ENCODE data around the gene GJB2. TPM values are rescaled to one million over a fixed set of nuclear protein-coding genes. Genes with fewer than 3 reads are reported as not detected.

GJB2 gene
- total and polyA plus RNA-seq, 2 experiments from 2014 or later, result not detected

DNA sequence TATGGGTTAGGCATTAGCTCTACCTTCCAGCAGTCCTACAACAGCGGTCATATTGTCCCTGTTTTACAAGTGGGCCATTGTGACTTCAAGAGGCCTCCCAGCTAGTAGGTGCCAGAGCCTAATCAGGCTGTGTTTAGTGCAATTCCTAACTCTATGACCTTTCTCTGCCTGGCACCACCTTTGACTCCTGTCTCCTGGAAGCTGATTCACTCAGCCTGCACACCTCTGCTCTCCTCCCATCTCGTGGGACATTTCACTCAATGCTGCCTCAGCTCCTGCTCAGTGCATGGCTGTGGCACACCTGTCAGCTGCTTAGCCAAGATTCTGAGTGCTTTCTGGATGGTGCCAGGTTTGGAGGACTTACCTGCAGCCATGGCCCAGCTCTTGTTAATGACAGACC lies 48.9 kb upstream of the GJB2 start:
- H4K20me1 ChIP-seq (replicated peaks; ENCODE audit: insufficient read depth), result no peaks in the 10 kb centered on the region
- TF ChIP-seq EZH2phosphoT487 (IDR thresholded peaks at IDR 0.05; ENCODE audit: unreplicated experiment), result no peak
- no peak for TF ChIP-seq NANOG (IDR thresholded peaks at IDR 0.05; ENCODE audit: borderline replicate concordance)
- no peak for TF ChIP-seq EZH2 (IDR thresholded peaks at IDR 0.05; ENCODE audit: low read depth, unreplicated experiment)
- TF ChIP-seq POLR2AphosphoS5 (IDR thresholded peaks at IDR 0.05; ENCODE audit: low read depth), result no peak
- TF ChIP-seq CREB1 (CRISPR knock-in tag; IDR thresholded peaks at IDR 0.05; ENCODE audit: low read depth), result no peak
- TF ChIP-seq, protein P1, sequence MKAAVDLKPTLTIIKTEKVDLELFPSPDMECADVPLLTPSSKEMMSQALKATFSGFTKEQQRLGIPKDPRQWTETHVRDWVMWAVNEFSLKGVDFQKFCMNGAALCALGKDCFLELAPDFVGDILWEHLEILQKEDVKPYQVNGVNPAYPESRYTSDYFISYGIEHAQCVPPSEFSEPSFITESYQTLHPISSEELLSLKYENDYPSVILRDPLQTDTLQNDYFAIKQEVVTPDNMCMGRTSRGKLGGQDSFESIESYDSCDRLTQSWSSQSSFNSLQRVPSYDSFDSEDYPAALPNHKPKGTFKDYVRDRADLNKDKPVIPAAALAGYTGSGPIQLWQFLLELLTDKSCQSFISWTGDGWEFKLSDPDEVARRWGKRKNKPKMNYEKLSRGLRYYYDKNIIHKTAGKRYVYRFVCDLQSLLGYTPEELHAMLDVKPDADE (IDR thresholded peaks at IDR 0.05), result no peak
- TF ChIP-seq, protein P2, sequence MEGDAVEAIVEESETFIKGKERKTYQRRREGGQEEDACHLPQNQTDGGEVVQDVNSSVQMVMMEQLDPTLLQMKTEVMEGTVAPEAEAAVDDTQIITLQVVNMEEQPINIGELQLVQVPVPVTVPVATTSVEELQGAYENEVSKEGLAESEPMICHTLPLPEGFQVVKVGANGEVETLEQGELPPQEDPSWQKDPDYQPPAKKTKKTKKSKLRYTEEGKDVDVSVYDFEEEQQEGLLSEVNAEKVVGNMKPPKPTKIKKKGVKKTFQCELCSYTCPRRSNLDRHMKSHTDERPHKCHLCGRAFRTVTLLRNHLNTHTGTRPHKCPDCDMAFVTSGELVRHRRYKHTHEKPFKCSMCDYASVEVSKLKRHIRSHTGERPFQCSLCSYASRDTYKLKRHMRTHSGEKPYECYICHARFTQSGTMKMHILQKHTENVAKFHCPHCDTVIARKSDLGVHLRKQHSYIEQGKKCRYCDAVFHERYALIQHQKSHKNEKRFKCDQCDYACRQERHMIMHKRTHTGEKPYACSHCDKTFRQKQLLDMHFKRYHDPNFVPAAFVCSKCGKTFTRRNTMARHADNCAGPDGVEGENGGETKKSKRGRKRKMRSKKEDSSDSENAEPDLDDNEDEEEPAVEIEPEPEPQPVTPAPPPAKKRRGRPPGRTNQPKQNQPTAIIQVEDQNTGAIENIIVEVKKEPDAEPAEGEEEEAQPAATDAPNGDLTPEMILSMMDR (conservative IDR thresholded peaks at IDR 0.05; ENCODE audit: low read depth in 2 of 2), result no peak
- TF ChIP-seq, protein P3, sequence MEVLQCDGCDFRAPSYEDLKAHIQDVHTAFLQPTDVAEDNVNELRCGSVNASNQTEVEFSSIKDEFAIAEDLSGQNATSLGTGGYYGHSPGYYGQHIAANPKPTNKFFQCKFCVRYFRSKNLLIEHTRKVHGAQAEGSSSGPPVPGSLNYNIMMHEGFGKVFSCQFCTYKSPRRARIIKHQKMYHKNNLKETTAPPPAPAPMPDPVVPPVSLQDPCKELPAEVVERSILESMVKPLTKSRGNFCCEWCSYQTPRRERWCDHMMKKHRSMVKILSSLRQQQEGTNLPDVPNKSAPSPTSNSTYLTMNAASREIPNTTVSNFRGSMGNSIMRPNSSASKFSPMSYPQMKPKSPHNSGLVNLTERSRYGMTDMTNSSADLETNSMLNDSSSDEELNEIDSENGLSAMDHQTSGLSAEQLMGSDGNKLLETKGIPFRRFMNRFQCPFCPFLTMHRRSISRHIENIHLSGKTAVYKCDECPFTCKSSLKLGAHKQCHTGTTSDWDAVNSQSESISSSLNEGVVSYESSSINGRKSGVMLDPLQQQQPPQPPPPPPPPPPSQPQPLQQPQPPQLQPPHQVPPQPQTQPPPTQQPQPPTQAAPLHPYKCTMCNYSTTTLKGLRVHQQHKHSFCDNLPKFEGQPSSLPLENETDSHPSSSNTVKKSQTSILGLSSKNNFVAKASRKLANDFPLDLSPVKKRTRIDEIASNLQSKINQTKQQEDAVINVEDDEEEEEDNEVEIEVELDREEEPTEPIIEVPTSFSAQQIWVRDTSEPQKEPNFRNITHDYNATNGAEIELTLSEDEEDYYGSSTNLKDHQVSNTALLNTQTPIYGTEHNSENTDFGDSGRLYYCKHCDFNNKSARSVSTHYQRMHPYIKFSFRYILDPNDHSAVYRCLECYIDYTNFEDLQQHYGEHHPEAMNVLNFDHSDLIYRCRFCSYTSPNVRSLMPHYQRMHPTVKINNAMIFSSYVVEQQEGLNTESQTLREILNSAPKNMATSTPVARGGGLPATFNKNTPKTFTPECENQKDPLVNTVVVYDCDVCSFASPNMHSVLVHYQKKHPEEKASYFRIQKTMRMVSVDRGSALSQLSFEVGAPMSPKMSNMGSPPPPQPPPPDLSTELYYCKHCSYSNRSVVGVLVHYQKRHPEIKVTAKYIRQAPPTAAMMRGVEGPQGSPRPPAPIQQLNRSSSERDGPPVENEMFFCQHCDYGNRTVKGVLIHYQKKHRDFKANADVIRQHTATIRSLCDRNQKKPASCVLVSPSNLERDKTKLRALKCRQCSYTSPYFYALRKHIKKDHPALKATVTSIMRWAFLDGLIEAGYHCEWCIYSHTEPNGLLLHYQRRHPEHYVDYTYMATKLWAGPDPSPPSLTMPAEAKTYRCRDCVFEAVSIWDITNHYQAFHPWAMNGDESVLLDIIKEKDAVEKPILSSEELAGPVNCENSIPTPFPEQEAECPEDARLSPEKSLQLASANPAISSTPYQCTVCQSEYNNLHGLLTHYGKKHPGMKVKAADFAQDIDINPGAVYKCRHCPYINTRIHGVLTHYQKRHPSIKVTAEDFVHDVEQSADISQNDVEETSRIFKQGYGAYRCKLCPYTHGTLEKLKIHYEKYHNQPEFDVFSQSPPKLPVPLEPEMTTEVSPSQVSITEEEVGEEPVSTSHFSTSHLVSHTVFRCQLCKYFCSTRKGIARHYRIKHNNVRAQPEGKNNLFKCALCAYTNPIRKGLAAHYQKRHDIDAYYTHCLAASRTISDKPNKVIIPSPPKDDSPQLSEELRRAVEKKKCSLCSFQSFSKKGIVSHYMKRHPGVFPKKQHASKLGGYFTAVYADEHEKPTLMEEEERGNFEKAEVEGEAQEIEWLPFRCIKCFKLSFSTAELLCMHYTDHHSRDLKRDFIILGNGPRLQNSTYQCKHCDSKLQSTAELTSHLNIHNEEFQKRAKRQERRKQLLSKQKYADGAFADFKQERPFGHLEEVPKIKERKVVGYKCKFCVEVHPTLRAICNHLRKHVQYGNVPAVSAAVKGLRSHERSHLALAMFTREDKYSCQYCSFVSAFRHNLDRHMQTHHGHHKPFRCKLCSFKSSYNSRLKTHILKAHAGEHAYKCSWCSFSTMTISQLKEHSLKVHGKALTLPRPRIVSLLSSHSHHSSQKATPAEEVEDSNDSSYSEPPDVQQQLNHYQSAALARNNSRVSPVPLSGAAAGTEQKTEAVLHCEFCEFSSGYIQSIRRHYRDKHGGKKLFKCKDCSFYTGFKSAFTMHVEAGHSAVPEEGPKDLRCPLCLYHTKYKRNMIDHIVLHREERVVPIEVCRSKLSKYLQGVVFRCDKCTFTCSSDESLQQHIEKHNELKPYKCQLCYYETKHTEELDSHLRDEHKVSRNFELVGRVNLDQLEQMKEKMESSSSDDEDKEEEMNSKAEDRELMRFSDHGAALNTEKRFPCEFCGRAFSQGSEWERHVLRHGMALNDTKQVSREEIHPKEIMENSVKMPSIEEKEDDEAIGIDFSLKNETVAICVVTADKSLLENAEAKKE (CRISPR knock-in tag; IDR thresholded peaks at IDR 0.05), result no peak
- TF ChIP-seq ZNF114 (CRISPR knock-in tag; IDR thresholded peaks at IDR 0.05), result no peak
- TF ChIP-seq, protein P4, sequence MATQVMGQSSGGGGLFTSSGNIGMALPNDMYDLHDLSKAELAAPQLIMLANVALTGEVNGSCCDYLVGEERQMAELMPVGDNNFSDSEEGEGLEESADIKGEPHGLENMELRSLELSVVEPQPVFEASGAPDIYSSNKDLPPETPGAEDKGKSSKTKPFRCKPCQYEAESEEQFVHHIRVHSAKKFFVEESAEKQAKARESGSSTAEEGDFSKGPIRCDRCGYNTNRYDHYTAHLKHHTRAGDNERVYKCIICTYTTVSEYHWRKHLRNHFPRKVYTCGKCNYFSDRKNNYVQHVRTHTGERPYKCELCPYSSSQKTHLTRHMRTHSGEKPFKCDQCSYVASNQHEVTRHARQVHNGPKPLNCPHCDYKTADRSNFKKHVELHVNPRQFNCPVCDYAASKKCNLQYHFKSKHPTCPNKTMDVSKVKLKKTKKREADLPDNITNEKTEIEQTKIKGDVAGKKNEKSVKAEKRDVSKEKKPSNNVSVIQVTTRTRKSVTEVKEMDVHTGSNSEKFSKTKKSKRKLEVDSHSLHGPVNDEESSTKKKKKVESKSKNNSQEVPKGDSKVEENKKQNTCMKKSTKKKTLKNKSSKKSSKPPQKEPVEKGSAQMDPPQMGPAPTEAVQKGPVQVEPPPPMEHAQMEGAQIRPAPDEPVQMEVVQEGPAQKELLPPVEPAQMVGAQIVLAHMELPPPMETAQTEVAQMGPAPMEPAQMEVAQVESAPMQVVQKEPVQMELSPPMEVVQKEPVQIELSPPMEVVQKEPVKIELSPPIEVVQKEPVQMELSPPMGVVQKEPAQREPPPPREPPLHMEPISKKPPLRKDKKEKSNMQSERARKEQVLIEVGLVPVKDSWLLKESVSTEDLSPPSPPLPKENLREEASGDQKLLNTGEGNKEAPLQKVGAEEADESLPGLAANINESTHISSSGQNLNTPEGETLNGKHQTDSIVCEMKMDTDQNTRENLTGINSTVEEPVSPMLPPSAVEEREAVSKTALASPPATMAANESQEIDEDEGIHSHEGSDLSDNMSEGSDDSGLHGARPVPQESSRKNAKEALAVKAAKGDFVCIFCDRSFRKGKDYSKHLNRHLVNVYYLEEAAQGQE (IDR thresholded peaks at IDR 0.05; ENCODE audit: unreplicated experiment), result no peak
- no peak for TF ChIP-seq ZNF331 (CRISPR knock-in tag; IDR thresholded peaks at IDR 0.05; ENCODE audit: low read depth)
- TF ChIP-seq JUNB (IDR thresholded peaks at IDR 0.05; ENCODE audit: unreplicated experiment), result no peak
- no peak for TF ChIP-seq STAT1 (IDR thresholded peaks at IDR 0.05; ENCODE audit: unreplicated experiment)
- H3K36me3 ChIP-seq (ENCODE audit: insufficient read depth), result no peaks in the 10 kb centered on the region
- H3K36me3 Mint-ChIP-seq (ENCODE audit: low read depth), result peaks cover 15% of the 10 kb centered on the region
- H3K4me3 ChIP-seq, result no peak overlapping the region
- no peaks in the 10 kb centered on the region for H3K79me2 ChIP-seq (replicated peaks; ENCODE audit: insufficient read depth)
- peaks cover 27% of the 10 kb centered on the region for H3K9me3 Mint-ChIP-seq
- no peaks in the 10 kb centered on the region for H3K4me1 ChIP-seq (ENCODE audit: insufficient read depth)
- no peak for ATAC-seq
- no peaks in the 10 kb centered on the region; the same call in 1 of the 3 replicates for H3K4me1 Mint-ChIP-seq
- no peak for DNase-seq (ENCODE audit: low spot score)
- H3K27me3 ChIP-seq (ENCODE audit: insufficient read depth), result no peaks in the 10 kb centered on the region
- H2AFZ ChIP-seq, result no peak overlapping the region
- no peak overlapping the region for H3K27ac Mint-ChIP-seq
- H3F3A ChIP-seq (replicated peaks; ENCODE audit: low read depth), result no peaks in the 10 kb centered on the region
- no peak overlapping the region for H3K27ac ChIP-seq (ENCODE audit: low read depth)
- no peak overlapping the region for H3K4me2 ChIP-seq
- peaks cover 4% of the 10 kb centered on the region for H3K27me3 Mint-ChIP-seq (ENCODE audit: insufficient read depth, low read depth, poor library complexity)
- H3K9me2 ChIP-seq (ENCODE audit: insufficient read depth), result no peaks in the 10 kb centered on the region
- H3K4me3 Mint-ChIP-seq, result no peak overlapping the region
